ENCODE data around the gene AP3S1. TPM values are rescaled to one million over a fixed set of nuclear protein-coding genes. Genes with fewer than 3 reads are reported as not detected.
A peak's percentile ranks its signal among the peaks of the same experiment; 100 is the strongest.
"Not testable (repeated sequence)": the region's sequence is repeated elsewhere in the genome, so short reads cannot be mapped to it uniquely, and the experiment has no call there.

The AP3S1 gene
- total RNA-seq, 1 donor from 2014 or later, result 56.0 TPM

GRCh38 chr5:115801152-115801551 is 40.6 kb upstream of the AP3S1 start:
- Mint-ChIP-seq H3K9me3 (no peaks in the 10 kb centered on the region), H3K4me1 (peaks cover 6% of the 10 kb centered on the region), H3K27me3 (ENCODE audit: low read depth) (no peaks in the 10 kb centered on the region), H3K36me3 (peaks cover 4% of the 10 kb centered on the region), H3K4me3 (no peak overlapping the region), H3K27ac (no peak overlapping the region)
- no peak for TF ChIP-seq CTCF (IDR thresholded peaks at IDR 0.05; ENCODE audit: unreplicated experiment)
- no peak for DNase-seq (ENCODE audit: low spot score in 2 of 2, unreplicated experiment in 2 of 2)

- Mint-ChIP-seq H3K36me3 (peaks cover 4% of the 10 kb centered on the region), H3K27me3 (ENCODE audit: low read depth) (no peaks in the 10 kb centered on the region), H3K4me3 (no peak overlapping the region), H3K9me3 (no peaks in the 10 kb centered on the region), H3K27ac (no peak overlapping the region), H3K4me1 (peaks cover 14% of the 10 kb centered on the region)
- DNase-seq (ENCODE audit: low spot score in 2 of 2, unreplicated experiment in 2 of 2), result no peak
- TF ChIP-seq CTCF (IDR thresholded peaks at IDR 0.05; ENCODE audit: unreplicated experiment), result no peak
Measured at GRCh38 chr5:115801984-115802383, 39.8 kb upstream of the AP3S1 start.

GRCh38 chr5:115806986-115807653 is 34.6 kb upstream of the AP3S1 start:
- no peak for TF ChIP-seq CTCF (IDR thresholded peaks at IDR 0.05; ENCODE audit: unreplicated experiment)
- DNase-seq (ENCODE audit: low spot score in 2 of 2, unreplicated experiment in 2 of 2), result no peak
- Mint-ChIP-seq H3K9me3 (no peaks in the 10 kb centered on the region), H3K4me1 (peaks cover 32% of the 10 kb centered on the region), H3K36me3 (peaks cover 9% of the 10 kb centered on the region), H3K4me3 (no peak overlapping the region), H3K27me3 (ENCODE audit: low read depth) (no peaks in the 10 kb centered on the region), H3K27ac (peak overlapping the region; percentile 93)

- Mint-ChIP-seq H3K4me3 (no peak overlapping the region), H3K4me1 (peaks cover 32% of the 10 kb centered on the region), H3K27ac (peak overlapping the region; percentile 93), H3K36me3 (peaks cover 9% of the 10 kb centered on the region), H3K27me3 (ENCODE audit: low read depth) (no peaks in the 10 kb centered on the region), H3K9me3 (no peaks in the 10 kb centered on the region)
- TF ChIP-seq CTCF (IDR thresholded peaks at IDR 0.05; ENCODE audit: unreplicated experiment), result no peak
- no peak for DNase-seq (ENCODE audit: low spot score in 2 of 2, unreplicated experiment in 2 of 2)
Measured at GRCh38 chr5:115807654-115808052, 34.1 kb upstream of the AP3S1 start.

- H3K36me3 Mint-ChIP-seq, result not testable (repeated sequence)
Measured at GRCh38 chr5:115808066-115808465, 33.7 kb upstream of the AP3S1 start.

GRCh38 chr5:115809946-115810345 is 31.8 kb upstream of the AP3S1 start:
- Mint-ChIP-seq H3K27ac (no peak overlapping the region), H3K27me3 (ENCODE audit: low read depth) (peaks cover 15% of the 10 kb centered on the region), H3K36me3 (peaks cover 7% of the 10 kb centered on the region), H3K4me1 (peaks cover 47% of the 10 kb centered on the region), H3K9me3 (no peaks in the 10 kb centered on the region), H3K4me3 (no peak overlapping the region)
- TF ChIP-seq CTCF (IDR thresholded peaks at IDR 0.05; ENCODE audit: unreplicated experiment), result no peak
- no peak for DNase-seq (ENCODE audit: low spot score in 2 of 2, unreplicated experiment in 2 of 2)

More at GRCh38 chr5:115808066-115808465, 33.7 kb upstream of the AP3S1 start:
- H3K27ac Mint-ChIP-seq; DNase-seq (ENCODE audit: low spot score in 2 of 2, unreplicated experiment in 2 of 2); H3K9me3 Mint-ChIP-seq; H3K4me3 Mint-ChIP-seq; H3K27me3 Mint-ChIP-seq (ENCODE audit: low read depth): not testable (repeated sequence)
- H3K4me1 Mint-ChIP-seq, result peaks cover 33% of the 10 kb centered on the region
